HCT116 (cell line): ENCODE measurements around the gene SLC22A5. TPM values are rescaled to one million over a fixed set of nuclear protein-coding genes. Genes with fewer than 3 reads are reported as not detected.

Source experiments
- ATAC-seq: fragments of 200-7000 bp; cut with Tn5 transposase; 2 replicates; pipeline ENCODE4 v1.9.1; 2020; ENCODE audit warnings: mild to moderate bottlenecking, moderate library complexity
- BruUV-seq: library from RNA; stranded (reverse); fragments of 400-500 nt; replicated peaks from 2 replicates; lab custom pipeline; 2021; lab: Mats Ljungman, UMichigan
- CTCF ChIA-PET: fragments of 300-600 bp; sonication (Branson Sonifier 250); formaldehyde crosslinking; loops from one replicate; lab custom pipeline; 2021; ENCODE audit warnings: antibody characterized with exemption; lab: Charles Lee
- POLR2A ChIA-PET: fragments of 300-600, 350-600 bp; sonication (Branson Sonifier 250); formaldehyde crosslinking; loops from one replicate; lab custom pipeline; 2021; ENCODE audit warnings: antibody characterized with exemption; lab: Charles Lee
- RAD21 ChIA-PET, 2 experiments: fragments of 300-600 bp; sonication (Branson Sonifier 250); formaldehyde crosslinking; loops; one replicate each; lab custom pipeline; 2023; ENCODE audit warnings: low total read pairs in 2 of 2; ENCODE audit not compliant: uncharacterized antibody in 2 of 2, unreplicated experiment in 2 of 2, low non-redundant PET in 1 of 2; lab: Charles Lee
- DNase-seq: peaks from one replicate; pipeline ENCODE4 v3.0.0-alpha.2; 2010; ENCODE audit warnings: low read depth, low spot score
- H2AFZ ChIP-seq: fragments of 200-600 bp; shearing (Covaris generic), sonication (generic); 2 replicates; pipeline ENCODE4 v1.6.1; 2017; ENCODE audit warnings: low read depth, mixed run types, mixed read lengths, antibody characterized with exemption, low read length; ENCODE audit not compliant: poor library complexity, severe bottlenecking
- H3K27ac ChIP-seq: 2 replicates; pipeline ENCODE4 v1.5.1; 2012; ENCODE audit warnings: low read depth, low read length
- H3K27me3 ChIP-seq: fragments of 200-600 bp; sonication (generic); 2 replicates; pipeline ENCODE4 v1.6.1; 2016; ENCODE audit warnings: mixed run types, low read length, mixed read lengths; ENCODE audit not compliant: insufficient read depth
- H3K36me3 ChIP-seq, 2 experiments: fragments of 200-500 bp in 1 of 2; fragments of 200-600 bp in 1 of 2; sonication (Bioruptor generic) in 1 of 2; sonication (generic) in 1 of 2; 2 replicates each; pipeline versions ENCODE4 v1.5.1 to v1.6.1; 2014 to 2016; ENCODE audit warnings: low read length in 2 of 2, inconsistent platforms in 1 of 2, mixed read lengths in 1 of 2, mixed run types in 1 of 2; ENCODE audit not compliant: insufficient read depth in 2 of 2, control insufficient read depth in 1 of 2
- H3K4me1 ChIP-seq, 2 experiments: fragments of 200-600 bp in 1 of 2; sonication (generic) in 1 of 2; 2 replicates each; pipeline versions ENCODE4 v1.5.1 to v1.6.1; 2012 to 2017; ENCODE audit warnings: low read length in 2 of 2, inconsistent platforms in 1 of 2, mild to moderate bottlenecking in 1 of 2, mixed read lengths in 1 of 2, mixed run types in 1 of 2, moderate library complexity in 1 of 2; ENCODE audit not compliant: insufficient read depth in 2 of 2, control insufficient read depth in 1 of 2
- H3K4me2 ChIP-seq: fragments of 200-600 bp; sonication (generic); 2 replicates; pipeline ENCODE4 v1.6.1; 2017; ENCODE audit warnings: mixed run types, low read length, mixed read lengths
- H3K4me3 ChIP-seq, 2 experiments: fragments of 200-600 bp in 1 of 2; sonication (generic) in 1 of 2; replicated peaks in 1 of 2; 2 replicates each; pipeline ENCODE4 v1.5.1; 2011 to 2016; ENCODE audit warnings: low read length in 2 of 2, control low read depth in 1 of 2, low read depth in 1 of 2, mild to moderate bottlenecking in 1 of 2, mixed read lengths in 1 of 2, mixed run types in 1 of 2
- H3K79me2 ChIP-seq: fragments of 200-600 bp; sonication (generic); 2 replicates; pipeline ENCODE4 v1.6.1; 2017; ENCODE audit warnings: mild to moderate bottlenecking, mixed run types, low read length, moderate library complexity, mixed read lengths; ENCODE audit not compliant: insufficient read depth
- H3K9ac ChIP-seq: fragments of 200-600 bp; sonication (generic); 2 replicates; pipeline ENCODE4 v1.6.1; 2016; ENCODE audit warnings: low read length, mixed read lengths
- H3K9me2 ChIP-seq: fragments of 200-600 bp; sonication (generic), shearing (Covaris generic); 2 replicates; pipeline ENCODE4 v1.6.1; 2017; ENCODE audit warnings: mixed run types, mild to moderate bottlenecking, moderate library complexity; ENCODE audit not compliant: insufficient read depth
- H3K9me3 ChIP-seq, 2 experiments: fragments of 200-500 bp in 1 of 2; fragments of 200-600 bp in 1 of 2; sonication (Bioruptor generic) in 1 of 2; sonication (generic) in 1 of 2; 2 replicates each; pipeline ENCODE4 v1.6.1; 2014 to 2017; ENCODE audit warnings: low read length in 2 of 2, mixed read lengths in 2 of 2, inconsistent platforms in 1 of 2, low read depth in 1 of 2, mild to moderate bottlenecking in 1 of 2, mixed run types in 1 of 2, moderate library complexity in 1 of 2; ENCODE audit not compliant: control insufficient read depth in 1 of 2, insufficient read depth in 1 of 2
- H4K20me1 ChIP-seq: fragments of 200-600 bp; sonication (generic), shearing (Covaris generic); 2 replicates; pipeline ENCODE4 v1.6.1; 2017; ENCODE audit warnings: mixed run types, mild to moderate bottlenecking, moderate library complexity; ENCODE audit not compliant: insufficient read depth
- CBX3 ChIP-seq: IDR thresholded peaks from 2 replicates; pipeline ENCODE4 v1.6.1; 2012; ENCODE audit warnings: low read depth
- CEBPB ChIP-seq: IDR thresholded peaks from 2 replicates; pipeline ENCODE4 v1.6.1; 2012; ENCODE audit warnings: low read depth
- CTCF ChIP-seq, 3 experiments: fragments of 200-600 bp in 1 of 3; sonication (generic) in 1 of 3; IDR thresholded peaks in 2 of 3; conservative IDR thresholded peaks in 1 of 3; 2 replicates each; pipeline ENCODE4 v1.5.1; 2012 to 2017; ENCODE audit warnings: low read depth in 2 of 3, low read length in 2 of 3, antibody characterized with exemption in 1 of 3, borderline replicate concordance in 1 of 3, control low read depth in 1 of 3, mild to moderate bottlenecking in 1 of 3, mixed read lengths in 1 of 3, mixed run types in 1 of 3, moderate library complexity in 1 of 3; ENCODE audit not compliant: insufficient read depth in 1 of 3
- EGR1 ChIP-seq: IDR thresholded peaks from 2 replicates; pipeline ENCODE4 v1.6.1; 2012; ENCODE audit warnings: low read depth
- ELF1 ChIP-seq: IDR thresholded peaks from 2 replicates; pipeline ENCODE4 v1.6.1; 2012; ENCODE audit warnings: low read depth, borderline replicate concordance
- MAX ChIP-seq: IDR thresholded peaks from 2 replicates; pipeline ENCODE4 v1.6.1; 2012
- POLR2A ChIP-seq: IDR thresholded peaks from 2 replicates; pipeline ENCODE4 v1.7.0; 2011; ENCODE audit warnings: borderline replicate concordance; ENCODE audit not compliant: insufficient read depth, insufficient read length; ENCODE audit errors: extremely low read depth
- REST ChIP-seq: IDR thresholded peaks from 2 replicates; pipeline ENCODE4 v1.6.1; 2012; ENCODE audit warnings: low read depth
- YY1 ChIP-seq: IDR thresholded peaks from 2 replicates; pipeline ENCODE4 v1.6.1; 2011; ENCODE audit warnings: low read length, low read depth, moderate library complexity, mild to moderate bottlenecking; ENCODE audit not compliant: insufficient replicate concordance; ENCODE audit errors: extremely low read depth
- ZFX ChIP-seq: fragments of 450-650 bp; IDR thresholded peaks from 2 replicates; pipeline ENCODE4 v1.6.1; 2017
- intact Hi-C: fragments of 100-400 bp; cut with micrococcal nuclease; formaldehyde crosslinking; loops from 2 replicates; pipeline ENCODE4 v1.10.0; 2022
- total RNA-seq: library from RNA; stranded (reverse); gene quantifications from one replicate; pipeline ENCODE4 v1.2.1, GENCODE V29; 2021; ENCODE audit not compliant: unreplicated experiment

Gene SLC22A5
- total RNA-seq, 1 experiment from 2014 or later, result 9.9 TPM

- BruUV-seq, result no TSS peak
- Histone ChIP-seq H3K79me2 (no peaks in the 10 kb centered on the region), H3K9ac (no peak overlapping the region), H3K9me2 (no peaks in the 10 kb centered on the region), H3K36me3 (no peaks in the 10 kb centered on the region), H3K9me3 (no peaks in the 10 kb centered on the region), H2AFZ (no peak overlapping the region), H3K4me3 (no peak overlapping the region), H3K4me1 (no peaks in the 10 kb centered on the region), H3K4me2 (no peak overlapping the region), H3K27ac (no peak overlapping the region), H3K27me3 (no peaks in the 10 kb centered on the region), H4K20me1 (no peaks in the 10 kb centered on the region)
- DNase-seq (no peak), ATAC-seq (no peak)
- TF ChIP-seq EGR1, result no peak
- TF ChIP-seq CTCF (IDR thresholded peaks at IDR 0.05 in 2 of 3, conservative IDR thresholded peaks at IDR 0.05 in 1 of 3; ENCODE audit: borderline replicate concordance in 1 of 3, insufficient read depth in 1 of 3, low read depth in 2 of 3, low read length in 2 of 3), result no peak
- no peak for TF ChIP-seq YY1
- CTCF ChIA-PET, result no interaction called here
- RAD21 ChIA-PET, result no interaction called here
- intact Hi-C loops, result no loop called here
- POLR2A ChIA-PET, result no interaction called here
Measured at GRCh38 chr5:132354381-132355139, 14.9 kb upstream of the SLC22A5 start.

- BruUV-seq, result no TSS peak
- no peak for TF ChIP-seq MAX
- TF ChIP-seq REST, result no peak
- no peak for TF ChIP-seq ELF1
- no peak for TF ChIP-seq CBX3
- TF ChIP-seq CTCF (IDR thresholded peaks at IDR 0.05 in 2 of 3, conservative IDR thresholded peaks at IDR 0.05 in 1 of 3; ENCODE audit: borderline replicate concordance in 1 of 3, insufficient read depth in 1 of 3, low read depth in 2 of 3, low read length in 2 of 3), result no peak
- no peak for TF ChIP-seq POLR2A
- TF ChIP-seq ZFX, result no peak
- TF ChIP-seq CEBPB, result no peak
Measured at GRCh38 chr5:132355140-132355765, 14.3 kb upstream of the SLC22A5 start.

More at GRCh38 chr5:132355140-132355765, 14.3 kb upstream of the SLC22A5 start:
- Histone ChIP-seq H3K36me3 (no peaks in the 10 kb centered on the region), H3K27me3 (no peaks in the 10 kb centered on the region), H2AFZ (no peak overlapping the region), H3K4me1 (no peaks in the 10 kb centered on the region), H3K9ac (no peak overlapping the region), H4K20me1 (no peaks in the 10 kb centered on the region), H3K9me3 (no peaks in the 10 kb centered on the region), H3K9me2 (no peaks in the 10 kb centered on the region), H3K4me2 (no peak overlapping the region), H3K79me2 (no peaks in the 10 kb centered on the region), H3K4me3 (no peak overlapping the region), H3K27ac (no peak overlapping the region)
- intact Hi-C loops, result no loop called here
- ChIA-PET POLR2A (no interaction called here), CTCF (no interaction called here), RAD21 (no interaction called here)
- no peak for ATAC-seq
- DNase-seq, result no peak
